Ecto neural progenitor cell (in vitro differentiated cells): ENCODE results near the gene CHD9.
"Not testable (repeated sequence)": the region's sequence is repeated elsewhere in the genome, so short reads cannot be mapped to it uniquely, and the experiment has no call there.

ENCODE experiments used
- DNase-seq: peaks from one replicate; pipeline ENCODE4 v3.0.0-alpha.2; 2018; ENCODE audit warnings: low spot score

The CHD9 gene

GRCh38 chr16:53048139-53048915, 6.5 kb upstream of the CHD9 start:
- DNase-seq: no peak

GRCh38 chr16:53051255-53051654, 3.5 kb upstream of the CHD9 start:
- DNase-seq: not testable (repeated sequence)

DNA sequence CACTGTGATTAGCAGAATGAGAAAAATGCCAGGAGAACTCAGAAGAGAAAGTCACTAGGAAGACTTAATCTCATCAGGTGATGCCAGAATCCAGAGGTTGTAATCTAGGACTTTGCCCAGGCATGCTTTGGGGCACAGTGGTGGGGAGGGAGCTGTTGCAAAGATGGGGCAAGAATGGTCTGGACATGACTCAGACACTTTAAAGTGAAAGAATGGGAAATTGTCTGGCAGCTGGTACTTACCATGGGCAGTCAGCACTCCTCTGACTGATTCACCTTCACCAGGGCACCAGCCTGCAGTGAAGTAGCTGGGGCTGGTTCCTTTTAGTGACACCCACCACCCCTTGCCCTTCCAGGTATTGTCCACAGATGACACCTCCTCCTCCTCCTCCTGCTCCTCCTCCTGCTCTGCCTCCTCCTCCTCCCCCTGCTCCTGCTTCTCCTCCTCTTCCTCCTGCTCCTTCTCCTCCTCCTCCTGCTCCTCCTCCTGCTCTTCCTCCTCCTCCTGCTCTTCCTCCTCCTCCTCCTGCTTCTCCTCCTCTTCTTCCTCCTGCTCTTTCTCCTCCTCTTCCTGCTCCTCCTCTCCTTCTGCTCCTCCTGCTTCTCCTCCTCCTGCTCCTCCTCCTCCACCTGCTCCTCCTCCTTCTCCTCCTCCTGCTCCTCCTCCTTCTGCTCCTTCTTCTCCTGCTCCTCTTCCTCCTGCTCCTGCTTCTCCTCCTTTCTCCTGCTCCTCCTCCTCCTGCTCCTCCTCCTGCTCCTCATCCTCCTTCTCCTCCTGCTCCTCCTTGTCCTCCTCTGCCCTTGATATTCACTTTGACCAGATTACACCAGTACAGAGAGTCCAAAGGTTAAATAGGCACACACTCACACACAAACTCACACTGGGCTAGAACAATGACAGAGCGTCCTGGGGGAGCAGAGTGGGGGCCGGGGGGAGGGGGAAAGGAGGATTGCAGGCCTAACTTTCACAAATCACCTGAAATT, 2.0 kb upstream of the CHD9 start, which contains the start of gene CHD9NB:
Gene CHD9NB, minus strand, starts transcription at position 379 of the 983 bp plus-strand sequence. CDS start 8,739 bp downstream, outside the sequence.
- no peak for DNase-seq

GRCh38 chr16:53053967-53054669, 673 bp upstream of the CHD9 start:
- no peak for DNase-seq

- DNase-seq: peak; percentile 56
These were observed 975 bp downstream of the CHD9 start for GRCh38 chr16:53055541-53056391.

GRCh38 chr16:53056392-53056881, 1.6 kb downstream of the CHD9 start:
- DNase-seq: no peak

DNA sequence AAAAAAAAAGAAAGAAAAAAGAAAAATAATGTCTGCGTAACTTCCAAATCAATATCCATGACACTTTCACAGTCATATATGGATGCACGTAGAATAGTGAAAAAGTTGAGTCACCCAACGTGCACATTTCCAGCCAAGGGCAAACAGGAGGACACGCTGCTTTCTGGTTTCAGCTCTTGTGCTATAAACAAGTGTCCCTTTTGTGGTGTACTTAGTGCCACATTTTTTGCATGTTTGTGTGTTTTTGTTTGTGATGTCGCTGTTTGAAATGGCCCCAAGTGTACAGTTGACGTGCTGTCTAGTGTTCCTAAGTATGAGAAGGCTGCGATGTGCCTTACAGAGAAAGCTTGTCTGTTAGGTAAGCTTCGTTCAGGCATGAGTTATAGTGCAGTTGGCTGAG, 2.9 kb downstream of the CHD9 start:
- no peak for DNase-seq

DNA sequence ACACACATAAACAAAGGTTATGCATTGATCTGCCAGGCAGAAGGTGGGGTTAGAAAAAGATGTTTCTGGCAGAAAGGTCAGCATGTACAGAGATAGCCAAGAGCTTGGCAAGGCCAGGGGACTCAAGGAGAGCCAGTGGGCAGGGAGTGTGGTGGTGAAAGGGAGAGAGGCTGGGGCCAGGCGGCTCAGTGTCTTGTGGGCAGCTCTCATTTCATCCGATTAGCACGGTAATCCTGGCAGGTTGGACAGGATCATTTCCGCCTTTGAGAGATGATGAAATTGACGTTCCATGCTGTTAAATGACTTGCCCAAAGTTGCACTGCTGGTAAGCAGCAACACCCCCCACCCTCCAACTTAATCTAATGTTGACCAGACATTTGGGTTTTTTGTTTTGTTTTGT, 3.6 kb downstream of the CHD9 start:
- DNase-seq: no peak

DNA sequence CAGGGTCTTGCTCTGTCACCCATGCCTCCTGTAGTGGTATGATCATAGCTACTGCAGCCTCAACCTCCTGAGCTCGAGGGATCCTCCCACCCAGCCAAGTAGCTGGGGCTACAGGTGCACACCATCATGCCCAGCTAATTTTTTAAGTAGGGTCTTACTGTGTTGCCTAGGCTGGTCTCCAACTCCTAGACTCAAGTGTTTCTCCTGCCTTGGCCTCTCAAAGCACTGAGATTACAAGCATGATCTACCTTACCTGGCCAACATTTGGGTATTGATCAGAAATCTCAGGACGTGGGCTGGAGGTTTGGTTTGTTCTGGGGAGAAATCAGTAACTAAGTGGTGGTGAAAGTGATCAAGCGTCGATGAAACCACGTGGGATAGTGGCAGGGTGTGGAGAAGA, 4.1 kb downstream of the CHD9 start:
- DNase-seq: no peak

- no peak for DNase-seq
These were observed 4.9 kb downstream of the CHD9 start for GRCh38 chr16:53059672-53060071.

DNA sequence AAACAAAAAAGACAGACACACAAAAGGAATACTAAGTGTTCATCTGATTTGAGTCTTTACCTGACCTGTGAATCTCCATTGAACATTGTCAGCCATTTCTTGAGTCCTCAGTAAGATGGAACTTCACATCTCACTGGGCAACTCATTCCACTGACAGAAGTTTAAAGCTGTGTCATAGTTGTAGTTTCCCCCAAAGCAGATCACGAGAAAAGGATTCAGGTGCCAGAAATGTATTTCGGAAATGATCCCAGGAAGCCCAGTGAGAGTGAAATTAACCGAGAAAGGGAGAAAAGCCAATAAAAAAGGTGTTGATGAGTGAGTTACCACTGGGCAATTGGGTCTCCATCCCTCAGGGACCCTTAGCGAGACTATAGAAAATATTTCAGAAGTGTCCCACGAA, 6.5 kb downstream of the CHD9 start:
- DNase-seq: no peak

GRCh38 chr16:53061701-53062159, 6.9 kb downstream of the CHD9 start:
- DNase-seq: no peak

GRCh38 chr16:53064081-53064578, 9.3 kb downstream of the CHD9 start:
- no peak for DNase-seq

DNA sequence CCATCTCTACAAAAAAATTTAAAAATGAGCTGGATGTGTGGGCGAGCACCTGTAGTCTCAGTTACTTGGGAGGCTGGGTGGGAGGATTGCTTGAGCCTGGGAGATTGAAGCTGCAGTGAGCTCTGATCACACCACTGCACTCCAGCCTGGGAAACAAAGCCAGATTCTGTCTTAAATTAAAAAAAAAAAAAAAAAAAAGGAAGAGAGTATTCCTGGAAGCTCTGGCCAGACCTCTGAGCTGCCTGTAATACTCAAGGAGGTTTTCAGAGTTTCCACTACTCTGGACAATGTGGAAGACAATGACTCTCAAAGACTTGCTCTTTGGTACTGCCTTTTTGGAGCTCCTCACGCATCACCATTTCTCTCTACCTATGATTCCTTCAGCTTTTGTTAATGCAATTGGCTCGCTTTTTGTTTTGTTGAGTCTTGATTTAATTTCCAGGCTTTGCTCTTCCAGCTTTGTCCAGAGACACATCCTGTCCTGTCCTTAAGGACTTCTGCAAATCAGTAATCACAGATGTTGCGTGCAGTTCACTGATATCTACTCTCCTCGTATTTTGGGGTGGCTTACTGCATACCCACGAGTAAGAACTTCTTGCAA, 10.8 kb downstream of the CHD9 start:
- no peak for DNase-seq

DNA sequence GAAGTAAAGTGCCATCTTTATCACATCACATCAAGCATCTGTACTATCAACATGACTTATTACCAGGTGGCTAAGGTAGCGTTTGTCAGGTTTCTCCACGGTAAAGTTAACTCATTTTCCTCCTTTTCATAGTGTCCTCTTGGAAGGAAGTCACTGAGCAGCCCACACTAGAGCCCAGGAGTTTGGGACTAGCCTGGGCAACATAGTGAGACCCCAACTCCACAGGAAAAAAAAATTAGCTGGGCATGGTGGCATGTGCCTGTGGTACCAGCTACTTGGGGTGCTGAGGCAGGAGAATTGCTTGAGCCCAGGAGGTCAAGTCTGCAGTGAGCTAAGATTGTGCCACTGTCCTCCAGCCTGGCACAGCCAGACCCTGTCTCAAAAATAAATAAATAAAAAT, 12.9 kb downstream of the CHD9 start:
- DNase-seq: no peak

- no peak for DNase-seq
These were observed 13.6 kb downstream of the CHD9 start for GRCh38 chr16:53068423-53068833.

GRCh38 chr16:53069772-53070171, 15.0 kb downstream of the CHD9 start:
- no peak for DNase-seq

- DNase-seq: no peak
These were observed 17.0 kb downstream of the CHD9 start for GRCh38 chr16:53071748-53072301.

GRCh38 chr16:53073022-53073421, 18.2 kb downstream of the CHD9 start:
- DNase-seq: no peak

GRCh38 chr16:53074296-53074695, 19.5 kb downstream of the CHD9 start:
- not testable (repeated sequence) for DNase-seq
